B cell (primary cell): ENCODE data around the gene EML6.

Experiments
- CTCF ChIP-seq: fragments of 200-600 bp; IDR thresholded peaks from one replicate; pipeline ENCODE4 v1.8.0; 2022; ENCODE audit warnings: antibody characterized with exemption, mild to moderate bottlenecking
- EZH2 ChIP-seq: IDR thresholded peaks from 2 replicates; pipeline ENCODE4 v1.6.1; 2012; ENCODE audit warnings: borderline replicate concordance, low read depth, mild to moderate bottlenecking, moderate library complexity, low read length; ENCODE audit not compliant: insufficient read depth, poor library complexity, severe bottlenecking

- TF ChIP-seq CTCF (no peak), EZH2 (no peak)
These were observed 180.5 kb downstream of the EML6 start for GRCh38 chr2:54903736-54904554.
